Neural cell (in vitro differentiated cells): ENCODE measurements around the gene TMEM121. TPM values are rescaled to one million over a fixed set of nuclear protein-coding genes. Genes with fewer than 3 reads are reported as not detected.

Experiments used
- H2AFZ ChIP-seq: fragments of 200-600, 300-800 bp; sonication (generic), shearing (Covaris generic); 2 replicates; pipeline ENCODE4 v1.6.0; 2014; ENCODE audit warnings: low read depth, mild to moderate bottlenecking, antibody characterized with exemption, low read length, moderate library complexity
- H3F3A ChIP-seq: fragments of 200-600 bp; shearing (Covaris generic); 2 replicates; pipeline ENCODE4 v1.6.1; 2016; ENCODE audit warnings: mild to moderate bottlenecking, moderate library complexity, mixed read lengths, antibody characterized with exemption, low read length; ENCODE audit not compliant: insufficient read depth, poor library complexity, severe bottlenecking
- H3K27ac ChIP-seq: fragments of 200-600, 300-800 bp; sonication (generic), shearing (Covaris generic); 2 replicates; pipeline ENCODE4 v1.5.1; 2014; ENCODE audit warnings: mild to moderate bottlenecking, low read length, moderate library complexity
- H3K27me3 ChIP-seq: fragments of 300-800, 200-600 bp; sonication (generic), shearing (Covaris generic); 2 replicates; pipeline ENCODE4 v1.6.0; 2014; ENCODE audit warnings: mild to moderate bottlenecking, low read depth, low read length, moderate library complexity; ENCODE audit not compliant: insufficient read depth
- H3K36me3 ChIP-seq: fragments of 300-800, 200-600 bp; sonication (generic), shearing (Covaris generic); 2 replicates; pipeline ENCODE4 v1.5.1; 2014; ENCODE audit warnings: mild to moderate bottlenecking, antibody characterized with exemption, low read length, moderate library complexity; ENCODE audit not compliant: insufficient read depth
- H3K4me2 ChIP-seq: fragments of 300-800, 200-600 bp; sonication (generic), shearing (Covaris generic); 2 replicates; pipeline ENCODE4 v1.6.0; 2014; ENCODE audit warnings: mild to moderate bottlenecking, low read length
- H3K4me3 ChIP-seq: fragments of 300-800, 200-600 bp; sonication (generic), shearing (Covaris generic); 2 replicates; pipeline ENCODE4 v1.5.1; 2014; ENCODE audit warnings: mild to moderate bottlenecking, low read length, moderate library complexity
- H3K79me2 ChIP-seq: fragments of 200-600 bp; shearing (Covaris generic); replicated peaks from 2 replicates; pipeline ENCODE4 v1.6.0; 2014; ENCODE audit warnings: mild to moderate bottlenecking, low read length, moderate library complexity; ENCODE audit not compliant: insufficient read depth
- H3K9ac ChIP-seq: fragments of 300-800, 200-600 bp; sonication (generic), shearing (Covaris generic); 2 replicates; pipeline ENCODE4 v1.6.1; 2016; ENCODE audit warnings: mild to moderate bottlenecking, low read length, mixed read lengths
- H3K9me2 ChIP-seq: fragments of 200-600 bp; shearing (Covaris generic); 2 replicates; pipeline ENCODE4 v1.6.1; 2016; ENCODE audit warnings: mild to moderate bottlenecking, low read length, mixed read lengths; ENCODE audit not compliant: insufficient read depth
- H3K9me3 ChIP-seq: fragments of 200-600, 300-800 bp; sonication (generic), shearing (Covaris generic); 2 replicates; pipeline ENCODE4 v1.6.1; 2016; ENCODE audit warnings: mild to moderate bottlenecking, mixed run types, low read length, moderate library complexity, mixed read lengths
- H4K20me1 ChIP-seq: fragments of 200-600 bp; shearing (Covaris generic); 2 replicates; pipeline ENCODE4 v1.6.1; 2016; ENCODE audit warnings: mild to moderate bottlenecking, mixed run types; ENCODE audit not compliant: insufficient read depth
- EP300 ChIP-seq: fragments of 450-650 bp; conservative IDR thresholded peaks from 2 replicates; pipeline ENCODE4 v1.6.1; 2014; ENCODE audit warnings: antibody characterized with exemption, mild to moderate bottlenecking, moderate library complexity; ENCODE audit not compliant: poor library complexity, severe bottlenecking
- EZH2 ChIP-seq: fragments of 200-600, 300-800 bp; shearing (Covaris generic), sonication (generic); IDR thresholded peaks from 2 replicates; pipeline ENCODE4 v1.6.1; 2014; ENCODE audit warnings: antibody characterized with exemption, low read length, borderline replicate concordance, mild to moderate bottlenecking; ENCODE audit not compliant: insufficient read depth, poor library complexity, severe bottlenecking
- MXI1 ChIP-seq: fragments of 450-650 bp; conservative IDR thresholded peaks from 2 replicates; pipeline ENCODE4 v1.6.1; 2014; ENCODE audit warnings: antibody characterized with exemption, mild to moderate bottlenecking; ENCODE audit not compliant: poor library complexity, severe bottlenecking
- POLR2AphosphoS5 ChIP-seq: IDR thresholded peaks from 2 replicates; pipeline ENCODE4 v1.6.1; 2012
- RAD21 ChIP-seq: fragments of 450-650 bp; conservative IDR thresholded peaks from 2 replicates; pipeline ENCODE4 v1.6.1; 2014; ENCODE audit warnings: antibody characterized with exemption, mild to moderate bottlenecking, moderate library complexity
- SMC3 ChIP-seq: fragments of 450-650 bp; conservative IDR thresholded peaks from 2 replicates; pipeline ENCODE4 v1.6.1; 2014; ENCODE audit warnings: antibody characterized with exemption, mild to moderate bottlenecking, moderate library complexity; ENCODE audit not compliant: poor library complexity
- TAF1 ChIP-seq: IDR thresholded peaks from 2 replicates; pipeline ENCODE4 v1.6.1; 2012; ENCODE audit warnings: low read depth
- polyA plus RNA-seq: library from polyadenylated mRNA; depleted of rRNA; stranded (reverse); fragments of >200 nt; gene quantifications from 2 replicates; pipeline ENCODE4 v1.2.3, GENCODE V29; 2014
- TF ChIP-seq, protein P1 (sequence below): fragments of 450-650 bp; IDR thresholded peaks from 2 replicates; pipeline ENCODE4 v1.5.1; 2014; ENCODE audit warnings: antibody characterized with exemption, mild to moderate bottlenecking, moderate library complexity; ENCODE audit not compliant: poor library complexity, severe bottlenecking
- TF ChIP-seq, protein P2 (sequence below): IDR thresholded peaks from 2 replicates; pipeline ENCODE4 v1.6.1; 2012; ENCODE audit warnings: borderline replicate concordance

TMEM121 gene
- polyA plus RNA-seq, 1 donor from 2014 or later = 19.5 TPM

- no peaks in the 10 kb centered on the region for H3K9me2 ChIP-seq
- H3K9me3 ChIP-seq = no peaks in the 10 kb centered on the region
- peak overlapping the region; percentile 37 for H3K27ac ChIP-seq
- no peaks in the 10 kb centered on the region for H3F3A ChIP-seq
- H3K4me3 ChIP-seq = no peak overlapping the region
- no peak overlapping the region for H3K4me2 ChIP-seq
- H3K27me3 ChIP-seq = peaks cover 10% of the 10 kb centered on the region
- H3K9ac ChIP-seq = peak overlapping the region; percentile 56
- H4K20me1 ChIP-seq = no peaks in the 10 kb centered on the region
- peaks cover 14% of the 10 kb centered on the region for H3K79me2 ChIP-seq
- TF ChIP-seq, protein P1, sequence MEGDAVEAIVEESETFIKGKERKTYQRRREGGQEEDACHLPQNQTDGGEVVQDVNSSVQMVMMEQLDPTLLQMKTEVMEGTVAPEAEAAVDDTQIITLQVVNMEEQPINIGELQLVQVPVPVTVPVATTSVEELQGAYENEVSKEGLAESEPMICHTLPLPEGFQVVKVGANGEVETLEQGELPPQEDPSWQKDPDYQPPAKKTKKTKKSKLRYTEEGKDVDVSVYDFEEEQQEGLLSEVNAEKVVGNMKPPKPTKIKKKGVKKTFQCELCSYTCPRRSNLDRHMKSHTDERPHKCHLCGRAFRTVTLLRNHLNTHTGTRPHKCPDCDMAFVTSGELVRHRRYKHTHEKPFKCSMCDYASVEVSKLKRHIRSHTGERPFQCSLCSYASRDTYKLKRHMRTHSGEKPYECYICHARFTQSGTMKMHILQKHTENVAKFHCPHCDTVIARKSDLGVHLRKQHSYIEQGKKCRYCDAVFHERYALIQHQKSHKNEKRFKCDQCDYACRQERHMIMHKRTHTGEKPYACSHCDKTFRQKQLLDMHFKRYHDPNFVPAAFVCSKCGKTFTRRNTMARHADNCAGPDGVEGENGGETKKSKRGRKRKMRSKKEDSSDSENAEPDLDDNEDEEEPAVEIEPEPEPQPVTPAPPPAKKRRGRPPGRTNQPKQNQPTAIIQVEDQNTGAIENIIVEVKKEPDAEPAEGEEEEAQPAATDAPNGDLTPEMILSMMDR = peak; percentile 99
- TF ChIP-seq EP300 = no peak
- peak; percentile 80 for TF ChIP-seq SMC3
- TF ChIP-seq POLR2AphosphoS5 = no peak
- TF ChIP-seq, protein P2, sequence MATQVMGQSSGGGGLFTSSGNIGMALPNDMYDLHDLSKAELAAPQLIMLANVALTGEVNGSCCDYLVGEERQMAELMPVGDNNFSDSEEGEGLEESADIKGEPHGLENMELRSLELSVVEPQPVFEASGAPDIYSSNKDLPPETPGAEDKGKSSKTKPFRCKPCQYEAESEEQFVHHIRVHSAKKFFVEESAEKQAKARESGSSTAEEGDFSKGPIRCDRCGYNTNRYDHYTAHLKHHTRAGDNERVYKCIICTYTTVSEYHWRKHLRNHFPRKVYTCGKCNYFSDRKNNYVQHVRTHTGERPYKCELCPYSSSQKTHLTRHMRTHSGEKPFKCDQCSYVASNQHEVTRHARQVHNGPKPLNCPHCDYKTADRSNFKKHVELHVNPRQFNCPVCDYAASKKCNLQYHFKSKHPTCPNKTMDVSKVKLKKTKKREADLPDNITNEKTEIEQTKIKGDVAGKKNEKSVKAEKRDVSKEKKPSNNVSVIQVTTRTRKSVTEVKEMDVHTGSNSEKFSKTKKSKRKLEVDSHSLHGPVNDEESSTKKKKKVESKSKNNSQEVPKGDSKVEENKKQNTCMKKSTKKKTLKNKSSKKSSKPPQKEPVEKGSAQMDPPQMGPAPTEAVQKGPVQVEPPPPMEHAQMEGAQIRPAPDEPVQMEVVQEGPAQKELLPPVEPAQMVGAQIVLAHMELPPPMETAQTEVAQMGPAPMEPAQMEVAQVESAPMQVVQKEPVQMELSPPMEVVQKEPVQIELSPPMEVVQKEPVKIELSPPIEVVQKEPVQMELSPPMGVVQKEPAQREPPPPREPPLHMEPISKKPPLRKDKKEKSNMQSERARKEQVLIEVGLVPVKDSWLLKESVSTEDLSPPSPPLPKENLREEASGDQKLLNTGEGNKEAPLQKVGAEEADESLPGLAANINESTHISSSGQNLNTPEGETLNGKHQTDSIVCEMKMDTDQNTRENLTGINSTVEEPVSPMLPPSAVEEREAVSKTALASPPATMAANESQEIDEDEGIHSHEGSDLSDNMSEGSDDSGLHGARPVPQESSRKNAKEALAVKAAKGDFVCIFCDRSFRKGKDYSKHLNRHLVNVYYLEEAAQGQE = no peak
- TF ChIP-seq TAF1 = no peak
- TF ChIP-seq MXI1 = peak; percentile 52
- no peak for TF ChIP-seq EZH2
- peak; percentile 80 for TF ChIP-seq RAD21
- H3K36me3 ChIP-seq = no peaks in the 10 kb centered on the region
- no peak overlapping the region for H2AFZ ChIP-seq
Observed at GRCh38 chr14:105480807-105481801, 45.3 kb upstream of the TMEM121 start.

GRCh38 chr14:105481886-105482457, 44.4 kb upstream of the TMEM121 start:
- no peaks in the 10 kb centered on the region for H3K9me3 ChIP-seq
- H3K27ac ChIP-seq = no peak overlapping the region
- TF ChIP-seq EP300 (peak; percentile 77), EZH2 (no peak), POLR2AphosphoS5 (peak; percentile 51), RAD21 (no peak)
- TF ChIP-seq, protein P1 = peak; percentile 35
- TF ChIP-seq, protein P2 = no peak
- H3K9ac ChIP-seq = peak overlapping the region; percentile 13
- no peaks in the 10 kb centered on the region for H3K36me3 ChIP-seq
- H3K9me2 ChIP-seq = no peaks in the 10 kb centered on the region
- H3K4me2 ChIP-seq = no peak overlapping the region
- peaks cover 19% of the 10 kb centered on the region for H3K27me3 ChIP-seq
- H2AFZ ChIP-seq = no peak overlapping the region
- no peak overlapping the region for H3K4me3 ChIP-seq
- H4K20me1 ChIP-seq = no peaks in the 10 kb centered on the region
- no peaks in the 10 kb centered on the region for H3F3A ChIP-seq
- H3K79me2 ChIP-seq = peaks cover 5% of the 10 kb centered on the region
